Erythroblast (primary cell): ENCODE results near the gene CX3CL1.
"Not testable (repeated sequence)": the region's sequence is repeated elsewhere in the genome, so short reads cannot be mapped to it uniquely, and the experiment has no call there.

Source experiments
- DNase-seq, 2 experiments: peaks; one replicate each; lab custom pipeline; 2025; lab: John Stamatoyannopoulos, UW
- GATA1 ChIP-seq: IDR thresholded peaks from 2 replicates; pipeline ENCODE4 v1.6.1; 2011; ENCODE audit warnings: low read depth, mild to moderate bottlenecking, control low read depth, low read length, moderate library complexity
- POLR2A ChIP-seq: IDR thresholded peaks from 2 replicates; pipeline ENCODE4 v1.6.1; 2011; ENCODE audit warnings: mild to moderate bottlenecking, low read length

Gene CX3CL1

GRCh38 chr16:57372372-57373116 lies at the start of gene CX3CL1:
CX3CL1 (plus strand) TSS chr16:57372490; CDS start chr16:57372569, 79 bp downstream.
- DNase-seq = no peak
- TF ChIP-seq GATA1 (no peak), POLR2A (no peak)

DNA sequence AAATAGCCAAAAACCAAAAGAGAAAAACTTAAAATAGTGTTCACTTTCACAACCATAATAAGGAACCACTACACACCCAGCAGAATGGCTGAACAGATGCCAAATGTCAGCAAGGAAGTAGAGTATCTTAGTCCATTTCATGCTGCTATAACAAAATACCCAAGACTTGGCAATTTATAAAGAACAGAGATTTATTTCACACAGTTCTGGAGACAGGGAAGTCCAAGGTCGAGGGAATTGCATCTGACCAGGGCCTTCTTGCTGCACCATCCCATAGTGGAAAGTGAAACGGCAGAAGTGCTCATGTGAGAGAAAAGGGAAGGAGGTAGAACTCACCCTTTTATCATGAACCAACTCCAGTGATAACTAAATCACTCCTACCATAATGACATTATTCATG lies 47.5 kb upstream of the CX3CL1 start:
- TF ChIP-seq GATA1 (no peak), POLR2A (no peak)
- DNase-seq = no peak

GRCh38 chr16:57325458-57325857 lies 46.8 kb upstream of the CX3CL1 start:
- TF ChIP-seq POLR2A (no peak), GATA1 (no peak)
- DNase-seq = no peak

DNA sequence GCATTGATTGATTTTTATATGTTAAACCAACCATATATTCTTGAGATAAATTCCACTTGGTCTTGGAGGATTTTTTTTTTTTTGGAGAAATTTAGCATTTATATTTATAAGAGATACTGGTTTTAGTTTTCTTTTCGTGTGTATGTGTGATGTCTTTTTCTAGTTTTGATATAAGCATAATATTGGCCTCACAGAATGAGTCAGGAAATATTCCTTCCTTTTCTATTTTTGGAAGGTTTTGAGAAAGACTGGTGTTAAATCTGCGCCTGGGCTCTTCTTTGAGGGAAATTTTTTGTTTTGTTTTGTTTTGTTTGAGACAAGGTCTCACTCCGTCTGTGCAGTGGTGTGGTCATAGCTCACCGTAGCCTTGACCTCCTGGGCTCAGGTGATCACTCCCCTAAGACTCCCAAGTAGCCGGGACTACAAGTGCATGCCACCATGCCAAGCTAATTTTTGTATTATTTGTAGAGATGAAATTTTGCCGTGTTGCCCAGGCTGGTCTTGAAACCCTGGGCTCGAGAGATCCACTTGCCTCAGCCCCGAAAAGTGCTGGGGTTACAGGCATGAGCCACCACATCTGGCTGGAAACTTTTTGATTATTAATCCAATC lies 42.5 kb upstream of the CX3CL1 start:
- TF ChIP-seq GATA1 = no peak
- TF ChIP-seq POLR2A = no peak

DNA sequence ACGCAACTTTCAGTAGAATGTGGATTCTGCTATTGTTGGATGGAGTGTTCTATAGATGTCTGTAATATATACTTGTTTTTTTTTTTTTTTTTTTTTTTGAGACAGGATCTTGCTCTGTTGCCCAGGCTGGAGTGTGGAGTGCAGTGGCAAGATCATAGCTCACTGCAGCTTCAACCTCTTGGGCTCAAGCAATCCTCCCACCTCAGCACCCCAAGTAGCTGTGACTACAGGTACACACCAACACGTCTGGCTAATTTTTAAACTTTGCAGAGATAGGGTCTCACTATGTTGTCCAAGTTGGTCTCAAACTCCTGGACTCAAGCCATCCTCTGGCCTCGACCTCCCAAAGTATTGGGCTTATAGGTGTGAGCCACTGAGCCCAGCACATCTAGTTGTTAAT lies 40.9 kb upstream of the CX3CL1 start:
- TF ChIP-seq POLR2A (no peak), GATA1 (no peak)
- DNase-seq = no peak

More for the DNA sequence above, 42.5 kb upstream of the CX3CL1 start:
- DNase-seq = no peak

GRCh38 chr16:57333402-57333801 lies 38.9 kb upstream of the CX3CL1 start:
- TF ChIP-seq GATA1 = no peak
- TF ChIP-seq POLR2A = no peak
- DNase-seq = no peak

DNA sequence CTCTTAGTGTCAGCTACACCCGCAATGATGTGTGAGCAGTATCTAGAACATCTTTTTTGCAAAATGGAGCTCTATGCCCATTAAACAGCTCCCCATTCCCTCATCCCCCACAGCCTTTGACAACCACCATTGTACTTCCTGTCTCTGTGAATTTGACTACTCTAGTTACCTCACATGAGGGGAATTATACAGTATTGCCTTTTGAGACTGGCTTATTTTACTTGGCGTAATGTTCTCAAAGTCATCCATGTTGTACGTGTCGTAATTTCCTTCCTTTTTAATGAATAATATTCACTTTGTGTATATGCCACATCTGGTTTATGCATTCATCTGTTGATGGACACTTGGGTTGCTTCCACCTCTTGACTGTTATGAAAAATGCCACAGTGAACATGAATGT lies 36.9 kb upstream of the CX3CL1 start:
- DNase-seq = no peak

DNA sequence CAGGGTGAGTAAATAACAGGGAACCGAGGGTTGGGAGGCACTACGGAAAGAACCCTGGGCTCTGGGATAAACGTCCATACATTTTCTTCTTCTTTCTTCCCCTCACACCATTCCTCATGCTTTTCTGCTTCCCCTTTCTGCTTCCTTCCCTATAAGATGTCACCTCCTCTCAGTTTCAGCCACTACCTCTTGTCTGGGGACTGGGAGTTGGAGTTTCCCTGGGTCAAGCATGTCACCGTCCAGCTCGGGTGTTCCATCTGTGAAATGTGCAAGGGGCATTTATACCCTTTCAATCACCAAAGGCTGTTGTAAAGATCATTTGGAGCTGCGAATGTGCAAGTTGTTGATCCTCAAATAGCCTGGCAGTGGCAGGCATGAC lies 31.2 kb upstream of the CX3CL1 start:
- DNase-seq = no peak

More for the DNA sequence above, 36.9 kb upstream of the CX3CL1 start:
- TF ChIP-seq POLR2A (no peak), GATA1 (no peak)

DNA sequence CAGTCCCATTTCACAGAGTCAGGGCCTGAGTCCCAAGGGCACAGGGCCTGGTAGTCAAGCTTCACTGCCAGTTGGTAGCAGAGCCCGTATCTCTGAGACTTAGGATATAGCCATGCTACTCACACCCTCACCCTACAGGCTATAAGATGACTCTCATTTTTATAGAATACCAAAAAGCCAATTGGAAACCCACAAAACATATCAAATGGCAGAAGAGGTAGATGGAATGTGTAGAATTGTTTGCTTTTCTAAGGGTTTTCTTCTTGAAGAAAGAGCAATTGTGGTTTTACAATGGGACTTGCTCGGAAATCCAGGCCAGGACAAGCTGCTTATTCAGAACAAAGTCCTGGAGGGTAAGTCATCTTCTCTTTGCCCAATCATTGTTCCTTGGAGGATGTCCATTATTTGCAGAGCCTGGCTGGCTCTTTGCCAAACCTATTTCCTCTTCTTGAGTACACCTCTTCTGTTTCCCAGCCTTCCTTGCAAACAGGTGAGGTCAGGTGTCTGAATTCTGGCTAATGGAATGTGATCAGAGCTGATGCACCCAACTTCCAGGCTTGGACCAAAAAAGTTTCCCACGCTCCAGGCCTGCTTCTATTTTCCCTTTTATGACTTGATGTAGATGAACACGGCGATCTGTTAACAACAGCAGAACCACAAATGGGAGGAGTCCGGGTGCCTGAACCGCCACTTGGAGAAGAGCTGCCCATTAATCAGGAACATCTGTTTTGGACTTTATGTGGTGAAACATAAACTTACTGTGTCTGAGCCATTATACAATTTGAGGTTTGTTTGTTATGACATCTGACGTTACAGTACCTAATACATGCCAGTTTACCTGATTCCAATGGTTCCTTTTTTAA lies 30.6 kb upstream of the CX3CL1 start:
- TF ChIP-seq GATA1 (no peak), POLR2A (no peak)
- DNase-seq = no peak

More for the DNA sequence above, 31.2 kb upstream of the CX3CL1 start:
- TF ChIP-seq GATA1 (no peak), POLR2A (no peak)

GRCh38 chr16:57342606-57343005 lies 29.7 kb upstream of the CX3CL1 start:
- not testable (repeated sequence) for DNase-seq

DNA sequence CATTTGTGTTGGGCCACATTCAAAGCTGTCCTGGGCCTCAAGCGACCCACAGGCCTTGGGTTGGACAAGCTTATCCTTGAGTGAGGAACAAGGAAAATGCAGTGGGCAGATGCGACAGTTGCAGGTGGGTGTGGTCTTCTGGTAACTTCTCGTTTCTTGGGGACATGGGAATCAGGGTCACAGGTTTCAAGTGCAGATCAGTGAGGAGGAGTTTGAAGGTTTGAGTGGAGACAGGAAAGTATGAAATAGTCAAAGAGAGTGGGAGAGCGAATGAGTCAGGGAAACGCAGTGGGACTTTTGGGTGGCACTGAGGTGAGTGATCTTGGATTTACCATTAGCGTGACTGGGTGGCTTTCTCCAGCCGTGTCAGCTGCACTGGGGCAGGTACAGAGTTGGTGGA lies 29.1 kb upstream of the CX3CL1 start:
- TF ChIP-seq GATA1 = no peak
- TF ChIP-seq POLR2A = no peak

DNA sequence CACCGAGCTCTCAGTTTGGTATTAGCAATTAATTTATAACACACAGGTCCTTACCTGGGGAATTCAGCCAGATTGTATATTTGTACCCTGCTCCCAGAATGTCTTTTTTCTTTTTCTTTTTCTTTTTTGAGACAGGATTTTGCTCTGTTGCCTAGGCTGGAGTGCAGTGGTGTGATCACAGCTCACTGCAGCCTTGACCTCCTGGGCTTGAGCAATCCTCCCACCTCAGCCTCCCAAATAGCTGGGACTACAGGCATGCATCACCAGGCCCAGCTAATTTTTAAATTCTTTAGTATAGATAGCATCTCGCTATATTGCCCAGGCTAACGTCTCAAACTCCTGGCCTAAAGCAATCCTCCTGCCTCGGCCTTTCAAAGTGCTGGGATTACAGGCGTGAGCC lies 28.2 kb upstream of the CX3CL1 start:
- not testable (repeated sequence) for DNase-seq

More for the DNA sequence above, 29.1 kb upstream of the CX3CL1 start:
- DNase-seq = no peak

GRCh38 chr16:57345021-57345420 lies 27.3 kb upstream of the CX3CL1 start:
- no peak for TF ChIP-seq GATA1
- TF ChIP-seq POLR2A = no peak
- no peak for DNase-seq

DNA sequence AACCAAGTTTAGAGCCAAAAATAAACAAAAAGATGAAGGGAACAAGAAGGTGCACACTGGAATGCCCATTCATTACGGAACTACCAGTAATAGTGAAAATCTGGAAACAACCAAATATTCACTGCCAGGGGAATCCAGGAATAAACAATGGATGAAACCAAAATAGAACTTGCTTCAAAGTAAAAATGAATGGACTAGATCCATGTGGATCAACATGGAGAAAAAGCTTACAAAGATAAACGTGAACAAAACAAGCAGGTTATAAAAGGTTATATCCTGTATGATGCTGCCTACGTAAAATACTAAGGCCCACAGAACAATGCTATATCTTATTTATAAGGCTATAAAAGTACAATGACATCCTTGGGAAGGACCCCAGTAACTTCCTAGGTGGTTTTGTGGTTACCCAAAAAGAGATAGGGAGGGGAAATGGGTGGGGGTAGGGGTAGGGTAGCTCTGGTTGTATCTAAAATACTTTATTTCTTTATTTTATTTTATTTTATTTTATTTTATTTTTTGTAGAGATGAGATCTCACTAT lies 26.6 kb upstream of the CX3CL1 start:
- no peak for TF ChIP-seq GATA1
- TF ChIP-seq POLR2A = no peak
- DNase-seq = no peak
